ENCODE measurements around the gene SMG6.
"Not testable (repeated sequence)": the region's sequence is repeated elsewhere in the genome, so short reads cannot be mapped to it uniquely, and the experiment has no call there.

The SMG6 gene

DNA sequence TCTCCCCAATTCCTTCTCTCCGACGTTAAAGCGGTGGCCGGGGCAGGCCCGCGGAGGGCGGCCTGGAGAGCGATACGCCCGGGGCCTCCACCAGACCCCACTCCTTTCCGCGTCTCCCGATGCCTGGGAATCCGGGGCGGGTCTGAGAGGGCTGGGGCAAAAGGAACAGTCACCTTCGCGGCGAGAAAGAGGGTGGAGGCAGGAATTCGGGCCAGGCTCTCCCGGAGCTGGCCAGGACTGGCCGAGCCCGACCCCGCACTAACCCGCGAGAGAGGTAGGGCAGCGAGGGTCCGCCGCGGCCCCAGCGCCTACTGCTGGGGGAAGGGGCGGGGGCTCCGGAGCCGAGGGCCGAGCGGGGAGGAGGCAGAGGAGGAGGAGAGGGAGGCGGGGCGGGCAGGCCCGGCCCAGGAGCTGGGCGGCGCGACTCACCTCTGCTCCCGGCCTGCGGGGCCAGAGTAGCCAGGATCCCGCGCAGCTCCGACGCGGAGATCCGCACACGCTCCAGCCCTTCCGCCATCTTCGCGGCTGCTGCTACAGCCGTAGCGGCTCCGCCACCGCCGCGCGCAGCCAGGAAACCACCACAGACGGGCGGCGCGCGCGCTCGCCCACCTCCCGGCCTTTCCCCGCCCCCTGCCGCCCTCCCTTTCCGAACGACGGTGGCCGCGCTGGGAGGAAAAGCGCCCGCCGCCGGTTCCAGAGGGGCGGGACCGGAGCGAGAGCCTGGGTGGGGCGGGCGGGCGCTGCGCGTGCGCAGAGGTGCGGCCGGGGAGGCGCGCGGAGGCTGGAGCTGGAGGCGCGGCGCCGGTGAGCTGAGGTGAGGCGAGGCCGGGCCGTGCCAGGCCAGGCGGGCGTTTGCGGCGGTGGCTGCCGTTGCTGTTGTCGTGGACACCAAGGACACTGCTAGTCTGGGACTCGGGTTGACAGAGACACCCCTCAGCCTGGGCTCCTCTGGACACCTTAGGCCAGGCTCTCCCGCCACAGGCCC, at the start of gene SMG6, which contains the start of gene SRR:
Gene SMG6 (minus strand): TSS at position 582 of the 985 bp plus-strand sequence. CDS start 65 bp downstream, at position 517.
Gene SRR (plus strand): TSS at position 747 of the 985 bp plus-strand sequence. CDS start 11,611 bp downstream, outside the sequence.
- DNase-seq = peak; percentile 94 to 99 (median 98)

DNA sequence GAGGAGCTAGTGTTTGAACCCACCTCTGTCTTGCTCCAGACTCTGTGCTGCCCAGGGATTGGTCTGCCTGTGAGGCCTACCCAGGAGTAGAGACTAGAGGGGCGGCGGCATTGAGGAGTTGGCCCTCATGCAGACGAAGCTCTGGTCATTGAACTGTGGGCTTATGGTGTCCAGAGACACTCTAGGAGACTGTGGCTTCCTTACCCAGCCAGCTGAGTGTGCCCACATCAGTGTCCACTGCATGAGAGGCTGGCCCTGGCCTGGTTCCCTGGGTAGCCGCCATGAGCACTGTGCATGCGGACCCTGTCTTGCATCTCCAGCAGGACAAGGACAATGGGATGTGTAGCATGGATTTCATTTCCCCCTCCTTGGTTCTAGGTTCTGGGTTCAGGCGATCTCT, 47.7 kb upstream of the SMG6 start:
- DNase-seq = no peak

DNA sequence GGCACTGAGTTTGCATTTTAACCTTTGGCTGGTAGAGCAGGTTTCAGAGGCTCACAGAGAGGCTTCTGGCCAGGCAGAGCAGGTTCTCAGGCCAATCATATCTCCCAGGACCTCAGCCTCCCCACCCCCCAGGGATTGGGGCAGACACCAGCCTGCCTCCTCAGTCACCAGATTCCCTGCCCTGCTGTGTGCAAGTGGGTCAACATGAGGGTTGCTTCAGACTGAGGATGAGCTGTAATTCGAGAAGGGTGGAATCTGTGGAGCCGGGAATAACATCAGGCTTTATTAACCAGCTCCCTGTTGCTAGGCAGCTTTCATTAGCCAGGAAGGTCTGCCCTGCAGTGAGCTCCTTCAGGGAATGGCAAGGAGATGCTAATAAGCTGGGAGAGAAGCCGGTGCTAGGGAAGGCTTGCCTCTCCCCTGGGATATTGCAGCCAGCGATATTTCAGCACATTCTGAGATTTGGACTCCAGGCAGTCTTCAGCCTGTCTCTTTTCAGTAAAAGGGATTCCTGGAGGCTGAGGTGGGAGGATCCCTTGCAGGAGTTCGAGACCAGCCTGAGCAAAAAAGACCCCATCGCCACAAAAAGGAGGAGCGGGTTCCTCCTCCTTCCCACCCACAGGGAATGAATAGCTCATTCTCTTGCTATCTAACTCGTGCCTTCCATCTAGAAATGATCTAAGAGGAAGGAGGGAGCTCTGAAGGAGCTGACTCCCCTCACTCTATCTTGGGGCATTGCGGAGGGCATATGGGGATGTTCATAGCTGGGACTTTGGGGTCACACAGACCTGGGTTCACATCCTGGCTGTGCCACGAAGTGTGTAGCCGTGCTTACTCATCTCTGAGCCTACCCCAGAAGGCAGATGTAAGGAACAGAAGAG, 44.5 kb upstream of the SMG6 start:
- no peak for DNase-seq

DNA sequence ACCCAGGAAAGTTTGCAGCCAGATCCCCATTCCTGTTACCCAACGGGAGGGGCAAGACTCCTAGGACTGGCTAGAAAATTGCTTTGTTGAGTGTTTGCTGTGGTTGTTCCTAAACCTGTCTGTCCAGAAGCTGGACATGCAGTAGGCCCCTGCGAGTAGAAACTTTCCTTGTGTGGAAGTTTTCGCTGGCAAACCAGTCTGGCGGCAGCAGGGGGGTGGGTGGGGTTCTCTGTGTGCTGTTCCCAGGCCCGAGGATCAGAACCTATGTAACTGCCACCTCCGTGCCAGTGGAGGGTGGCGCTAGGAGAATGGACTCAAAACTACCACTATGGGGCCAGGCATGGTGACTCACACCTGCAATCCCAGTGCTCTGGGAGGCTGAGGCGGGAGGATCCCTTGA, 42.9 kb upstream of the SMG6 start:
- DNase-seq = no peak

DNA sequence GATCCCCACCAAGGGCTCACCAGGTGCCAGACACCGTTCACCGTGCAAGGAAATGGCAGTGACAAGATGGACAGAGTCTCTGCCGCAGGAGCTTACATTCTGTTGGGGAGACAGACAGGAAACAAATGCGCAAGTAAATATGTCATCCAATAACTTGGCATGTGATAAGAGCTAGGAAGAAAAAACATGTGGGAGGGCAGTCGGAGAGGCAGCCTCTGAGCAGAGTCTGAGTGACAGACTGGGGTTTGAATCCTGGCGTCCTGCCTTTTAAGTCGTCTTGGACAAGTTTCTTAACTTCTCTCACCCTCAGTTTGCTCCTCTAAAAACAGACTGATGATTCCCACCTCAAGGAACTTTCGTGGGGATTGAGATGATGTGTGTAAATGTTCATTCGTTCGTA, 40.9 kb upstream of the SMG6 start:
- DNase-seq = no peak

DNA sequence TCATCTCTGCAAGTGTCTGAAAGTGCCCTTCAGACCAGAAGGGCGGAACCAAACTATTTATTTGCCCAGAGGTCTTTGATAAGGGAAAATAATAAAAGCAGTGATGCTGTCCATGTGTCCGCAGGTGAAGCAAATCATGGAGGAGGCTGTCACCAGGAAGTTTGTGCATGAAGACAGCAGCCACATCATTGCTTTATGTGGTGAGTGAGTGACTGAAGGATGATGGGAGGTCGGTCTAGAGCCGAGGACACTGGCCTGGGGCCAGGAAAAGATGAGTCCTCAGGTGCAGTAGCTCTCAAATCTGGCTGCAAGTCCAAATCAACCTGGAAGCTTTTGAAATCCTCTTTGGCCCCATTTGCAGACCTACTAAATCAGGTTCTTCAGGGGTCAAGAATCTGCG, 39.8 kb upstream of the SMG6 start:
- DNase-seq = no peak

DNA sequence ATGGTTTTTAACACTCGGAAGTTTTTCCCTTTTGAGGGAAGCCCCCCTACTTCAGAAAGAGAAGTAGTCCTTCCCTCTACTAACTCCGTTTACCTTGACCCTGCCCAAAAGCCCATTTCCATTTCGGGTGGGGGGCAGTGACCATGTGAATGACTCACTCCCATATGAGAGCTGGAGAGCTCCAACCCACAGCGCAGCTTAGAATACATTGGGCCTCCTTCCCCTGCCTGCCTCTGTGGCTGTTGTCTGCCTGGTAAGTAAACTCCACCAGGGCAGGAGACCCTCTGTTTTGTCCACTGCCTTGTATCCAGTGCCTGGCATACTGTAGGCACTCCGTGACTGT, 34.7 kb upstream of the SMG6 start:
- DNase-seq = peak; percentile 29 to 41 (median 36)

DNA sequence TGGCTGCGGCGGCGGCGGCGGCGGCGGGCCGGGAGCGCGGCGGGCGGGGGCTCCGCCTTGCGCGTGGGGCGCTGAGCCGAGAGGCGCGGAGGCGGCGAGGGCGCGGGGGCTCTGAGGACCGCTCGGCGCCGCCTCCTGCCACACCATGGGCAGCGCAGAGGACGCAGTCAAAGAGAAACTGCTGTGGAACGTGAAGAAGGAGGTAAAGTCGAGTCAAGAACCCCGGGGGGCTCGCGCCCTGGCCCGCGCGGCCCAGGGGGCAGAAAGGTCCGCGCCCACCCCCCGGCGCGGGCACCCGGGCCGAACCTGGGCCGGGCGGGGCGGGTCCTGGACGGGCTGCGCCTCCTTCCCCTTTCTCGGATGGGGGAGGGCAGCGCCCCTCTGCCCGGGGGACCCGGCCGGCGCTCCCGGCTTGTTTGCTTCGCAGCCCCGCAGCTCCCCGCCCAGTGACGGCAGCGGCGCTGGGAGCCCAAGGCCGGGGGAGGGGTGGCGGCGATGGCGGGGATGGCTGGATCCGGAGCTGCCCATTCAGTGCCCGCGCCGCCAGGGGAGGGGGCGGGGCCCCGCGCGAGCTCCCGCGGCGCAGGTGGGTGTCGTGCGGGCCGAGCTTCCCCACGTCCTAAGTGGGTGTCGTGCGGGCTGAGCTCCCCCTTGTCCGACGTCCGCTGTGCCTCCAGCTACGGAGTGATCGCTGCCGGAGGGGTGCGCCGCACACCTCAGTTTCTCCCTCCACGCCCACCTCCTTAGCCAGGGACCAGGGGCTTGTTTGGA, 34.1 kb upstream of the SMG6 start:
- peak; percentile 63 to 83 (median 69) for DNase-seq

DNA sequence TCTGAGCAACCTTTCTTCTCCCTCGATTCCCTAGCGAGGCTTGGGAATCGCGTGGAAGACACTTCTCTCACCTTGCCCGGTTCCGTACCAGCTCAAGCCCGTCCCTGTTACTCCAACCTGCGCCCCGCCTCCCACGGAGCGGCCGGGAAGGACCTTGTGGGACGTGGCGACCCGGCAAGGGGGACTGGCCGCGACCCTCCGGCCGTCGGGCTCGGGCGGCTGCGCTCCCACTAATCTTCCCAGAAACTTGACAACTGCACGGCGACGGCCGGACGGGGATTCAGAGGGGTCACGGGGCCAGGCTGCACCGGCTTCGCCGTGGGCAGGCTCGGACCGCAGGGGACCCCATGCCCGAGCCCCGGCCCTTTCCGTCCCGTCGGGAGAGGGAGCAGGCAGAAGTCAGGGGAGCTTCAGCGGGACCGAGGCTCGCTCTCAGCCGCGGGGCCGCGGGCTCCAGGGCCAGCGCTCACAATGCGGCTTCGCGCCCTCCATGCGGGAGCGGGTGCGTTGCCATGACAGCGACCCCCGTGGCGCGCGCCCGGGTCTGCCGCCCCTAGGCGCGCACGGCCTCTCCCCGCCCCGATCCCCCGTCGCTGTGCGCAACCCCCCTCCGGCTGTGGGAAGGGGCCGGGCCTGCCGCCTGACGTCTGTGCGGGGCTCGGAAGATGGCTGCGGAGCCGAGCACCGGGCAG, 33.4 kb upstream of the SMG6 start, which contains the start of gene SGSM2:
Gene SGSM2 (plus strand): TSS at position 650 of the 692 bp plus-strand sequence. CDS start 188 bp downstream, outside the sequence.
- DNase-seq = peak; percentile 35 to 69 (median 44)

DNA sequence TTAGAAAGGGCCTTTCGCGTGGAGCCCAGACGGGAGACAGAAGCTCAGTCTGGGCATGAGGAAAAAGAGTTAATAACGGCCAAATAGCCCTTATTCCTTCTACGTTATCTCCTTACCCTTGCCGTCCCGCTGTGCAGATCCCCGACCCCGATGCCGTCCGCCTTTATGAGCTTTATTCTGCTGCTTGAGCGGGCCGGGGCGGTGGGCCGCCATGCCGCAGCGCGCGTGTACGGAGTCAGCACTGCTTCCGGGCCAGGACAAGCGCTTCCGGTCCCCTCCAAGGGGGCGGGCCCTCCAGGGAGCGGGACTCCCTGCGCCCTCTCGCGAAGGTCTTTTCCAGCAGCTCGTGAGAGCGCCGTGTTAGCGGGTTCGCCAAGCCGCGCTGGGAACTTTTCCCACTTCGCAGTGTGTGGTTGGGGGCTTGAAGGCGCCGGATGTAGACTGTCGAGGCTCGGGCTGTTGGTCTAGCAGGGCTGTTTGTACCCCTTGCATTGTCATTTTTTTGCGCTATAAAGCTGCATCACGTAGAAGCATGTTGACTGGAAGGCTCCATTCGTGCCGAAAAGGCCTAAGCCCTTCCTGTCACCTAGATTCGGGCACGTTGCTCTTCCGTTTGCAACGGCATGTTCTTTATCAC, 32.7 kb upstream of the SMG6 start, which contains the start of gene TSR1:
Gene TSR1 (minus strand): TSS at position 243 of the 637 bp plus-strand sequence. CDS start 30 bp downstream, at position 213.
- peak; percentile 93 to 96 (median 94) for DNase-seq

DNA sequence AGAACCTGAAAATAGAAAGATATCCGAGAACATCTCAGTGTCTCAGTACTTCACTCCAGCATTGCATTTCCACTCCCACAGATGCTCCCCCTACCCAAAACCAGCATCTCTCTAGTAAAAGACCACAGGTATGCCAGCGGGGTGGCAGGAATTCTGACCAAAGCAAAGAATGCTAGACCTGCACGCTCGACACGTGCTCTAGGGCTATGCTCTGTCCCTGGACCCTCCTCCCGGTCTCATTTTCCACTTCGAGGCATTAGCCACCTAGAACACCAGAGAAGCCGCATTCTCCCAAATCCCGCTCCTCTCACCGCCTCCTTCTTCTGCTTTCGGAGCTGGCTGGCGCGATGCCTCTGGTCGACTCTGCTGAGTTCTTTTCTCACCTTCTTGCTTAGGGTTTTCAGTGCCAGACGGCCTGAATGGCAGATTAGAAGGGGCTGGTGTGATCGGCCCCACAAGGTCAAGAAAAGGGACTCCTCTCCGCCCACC, 32.2 kb upstream of the SMG6 start:
- peak; percentile 19 to 26 (median 22) for DNase-seq

DNA sequence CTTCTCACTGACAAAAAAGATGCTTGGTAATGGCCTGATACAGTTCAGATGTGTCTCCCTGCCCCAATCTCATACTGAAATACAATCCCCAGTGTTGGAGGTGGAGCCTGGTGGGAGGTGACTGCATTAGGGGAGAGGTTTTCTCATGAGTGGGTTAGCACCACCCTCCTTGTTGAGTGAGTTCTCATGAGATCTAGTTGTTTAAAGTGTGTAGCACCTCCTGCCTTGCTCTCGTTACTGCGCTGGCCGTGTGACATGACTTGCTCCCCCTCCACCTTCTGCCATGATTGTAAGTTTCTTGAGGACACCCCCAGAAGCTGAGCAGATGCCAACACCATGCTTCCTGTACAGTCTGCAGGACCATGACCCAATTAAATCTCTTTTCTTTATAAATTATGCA, 27.7 kb upstream of the SMG6 start:
- DNase-seq = no peak

DNA sequence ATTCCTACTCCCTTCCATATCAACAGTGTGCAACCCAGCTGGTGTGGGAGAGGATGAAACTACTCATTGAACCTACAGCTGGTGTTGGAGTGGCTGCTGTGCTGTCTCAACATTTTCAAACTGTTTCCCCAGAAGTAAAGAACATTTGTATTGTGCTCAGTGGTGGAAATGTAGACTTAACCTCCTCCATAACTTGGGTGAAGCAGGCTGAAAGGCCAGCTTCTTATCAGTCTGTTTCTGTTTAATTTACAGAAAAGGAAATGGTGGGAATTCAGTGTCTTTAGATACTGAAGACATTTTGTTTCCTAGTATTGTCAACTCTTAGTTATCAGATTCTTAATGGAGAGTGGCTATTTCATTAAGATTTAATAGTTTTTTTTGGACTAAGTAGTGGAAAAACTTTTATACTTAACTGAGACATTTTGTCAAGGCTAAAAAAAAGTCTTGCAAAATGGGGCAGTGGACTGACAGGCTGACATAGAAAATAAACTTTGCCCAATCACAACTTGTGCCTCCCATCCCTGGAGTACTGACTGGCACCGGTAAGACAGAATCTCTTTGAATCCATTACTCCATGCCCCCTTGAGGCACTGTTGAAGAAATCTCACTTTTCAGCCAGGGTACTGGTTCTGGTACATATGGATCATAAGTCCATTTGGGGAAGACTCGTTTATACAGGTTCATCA, 20.2 kb upstream of the SMG6 start:
- no peak for DNase-seq

DNA sequence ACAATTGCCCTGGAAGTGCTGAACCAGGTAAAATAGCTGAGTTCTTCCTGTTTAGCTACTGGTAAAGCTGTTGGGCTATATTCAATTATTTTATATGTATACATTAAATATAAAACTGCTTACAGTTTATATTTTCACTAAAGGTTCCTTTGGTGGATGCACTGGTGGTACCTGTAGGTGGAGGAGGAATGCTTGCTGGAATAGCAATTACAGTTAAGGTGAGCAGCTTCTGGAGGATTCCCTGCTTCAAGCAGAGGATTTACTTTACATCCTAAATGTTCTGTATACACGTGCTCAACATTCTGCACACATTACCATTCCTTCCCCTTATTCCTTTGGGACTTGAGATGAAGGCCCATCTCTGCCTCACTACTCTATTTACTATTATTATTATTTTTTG, 17.8 kb upstream of the SMG6 start:
- DNase-seq = no peak

DNA sequence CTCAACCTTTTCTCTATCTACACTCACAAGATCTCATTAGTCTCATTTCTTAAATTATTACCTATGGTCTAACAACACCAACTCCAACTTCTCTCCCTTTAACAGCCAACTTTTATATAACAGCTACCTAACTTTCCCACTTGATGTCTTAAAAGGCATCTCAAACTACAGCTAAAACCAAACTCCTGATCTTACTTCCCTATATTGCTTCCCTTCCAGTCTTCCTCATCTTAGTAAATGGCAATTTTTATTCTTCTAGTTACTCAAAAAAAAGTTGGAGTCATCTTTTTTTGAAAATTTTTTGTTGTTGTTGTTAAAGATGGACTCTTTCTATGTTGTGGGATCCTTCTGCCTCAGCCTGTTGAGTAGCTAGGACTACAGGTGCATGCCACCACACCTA, 15.5 kb upstream of the SMG6 start:
- peak; percentile 6 to 39 (median 34) for DNase-seq

DNA sequence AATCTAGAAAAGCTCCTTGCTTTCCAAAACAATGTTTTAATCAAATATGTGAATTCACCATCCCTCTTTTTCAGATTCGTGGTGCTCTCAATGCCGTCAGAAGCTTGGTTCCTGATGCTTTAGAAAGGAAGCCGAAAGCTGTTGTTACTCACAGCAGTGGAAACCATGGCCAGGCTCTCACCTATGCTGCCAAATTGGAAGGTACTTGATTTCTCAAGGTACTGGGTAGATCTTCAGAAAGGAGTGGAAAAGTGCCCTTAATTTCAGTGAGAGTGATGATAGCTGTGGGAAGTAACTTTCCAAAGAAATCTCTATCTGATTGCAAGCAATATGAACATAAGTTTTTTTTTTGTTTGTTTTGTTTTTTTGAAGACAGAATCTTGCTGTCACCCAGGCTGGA, 14.2 kb upstream of the SMG6 start:
- no peak for DNase-seq

DNA sequence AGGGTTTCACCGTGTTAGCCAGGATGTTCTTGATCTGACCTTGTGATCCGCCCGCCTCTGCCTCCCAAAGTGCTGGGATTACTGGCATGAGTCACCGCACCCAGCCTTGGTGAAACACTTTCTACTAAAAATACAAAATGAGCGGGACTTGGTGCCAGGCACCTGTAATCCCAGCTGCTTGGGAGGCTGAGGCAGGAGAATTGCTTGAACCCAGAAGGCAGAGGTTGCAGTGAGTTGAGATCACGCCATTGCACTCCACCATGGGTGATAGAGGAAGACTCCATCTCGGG, 13.3 kb upstream of the SMG6 start:
- DNase-seq = not testable (repeated sequence)

DNA sequence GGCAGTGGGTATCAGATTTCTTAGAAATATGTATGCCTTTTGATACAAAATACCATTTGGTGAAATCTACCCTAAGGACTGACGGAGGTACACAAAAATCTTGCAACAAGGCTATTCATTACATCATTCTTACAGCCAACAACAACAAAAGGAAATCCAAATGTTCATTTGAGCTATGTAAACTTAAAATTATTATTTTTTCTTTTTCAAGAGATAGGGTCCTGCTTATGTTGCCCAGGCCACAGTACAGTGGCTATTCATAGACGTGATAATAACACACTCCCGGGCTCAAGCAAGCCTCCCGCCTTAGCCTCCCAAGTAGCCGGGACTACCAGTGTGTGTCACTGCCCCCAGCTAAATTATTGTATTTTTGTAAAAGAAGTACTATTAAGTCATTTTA, 9.2 kb upstream of the SMG6 start:
- DNase-seq = no peak

DNA sequence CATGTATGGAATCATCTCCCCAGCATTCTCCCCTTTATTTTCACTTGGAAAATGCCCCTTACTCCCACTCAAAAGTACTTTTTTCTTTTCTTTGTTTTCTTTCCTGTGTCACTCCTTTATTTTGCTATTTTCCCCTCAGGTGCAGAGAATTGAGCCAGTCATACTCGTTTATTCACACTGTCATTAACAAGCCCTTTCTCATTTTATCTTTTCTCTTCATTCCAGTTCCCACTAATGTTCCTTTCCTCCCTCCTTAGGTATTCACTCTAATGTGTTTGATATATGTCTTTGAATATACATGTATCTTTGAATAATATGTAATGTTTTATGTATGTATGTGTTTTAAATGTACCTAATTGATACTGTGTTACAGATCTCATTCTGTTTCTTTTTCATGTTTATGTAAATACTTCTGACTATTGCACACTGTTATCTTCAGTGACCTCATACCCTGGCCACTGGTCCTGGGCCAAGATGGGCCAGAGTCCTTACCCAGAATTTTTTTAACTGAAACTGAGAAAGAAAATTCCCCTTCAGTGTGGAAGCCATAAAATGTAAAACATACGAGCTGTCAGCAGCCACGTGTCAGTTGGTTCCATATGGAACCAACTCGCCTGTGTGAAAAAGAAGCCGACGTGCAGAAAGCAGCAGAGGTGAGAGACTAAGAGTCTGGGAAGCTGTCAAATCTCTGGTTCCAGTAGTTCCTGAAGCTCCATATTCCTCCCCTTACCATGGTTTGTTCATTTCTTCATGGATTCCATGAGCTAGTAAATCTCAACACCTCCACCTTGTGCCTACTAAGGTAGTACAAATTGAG, 6.0 kb upstream of the SMG6 start:
- no peak for DNase-seq

DNA sequence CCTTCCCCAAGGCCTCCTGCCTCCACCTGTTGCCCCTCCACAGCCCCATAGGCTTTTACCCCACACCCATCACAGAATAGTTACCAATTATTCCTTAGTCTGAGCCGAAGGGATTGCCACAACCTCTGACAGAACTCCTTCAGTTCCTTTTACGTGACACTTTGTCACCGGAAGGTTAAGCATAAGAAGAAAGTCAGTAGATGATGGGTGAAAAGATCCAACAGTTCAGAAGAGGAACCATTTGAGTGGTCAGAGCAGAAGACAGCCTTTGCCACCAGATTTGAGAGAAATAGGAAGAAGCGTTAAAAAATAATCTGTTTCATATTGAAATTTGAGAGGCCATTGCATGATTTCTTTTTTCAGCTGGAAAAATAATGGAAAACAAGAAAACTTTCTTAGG, 1.3 kb upstream of the SMG6 start:
- peak; percentile 23 to 56 (median 55) for DNase-seq

All from suppressor macrophage treated with lipopolysaccharide for 1 hour (primary cell).